ENCODE measurements around the gene BUD13. TPM values are rescaled to one million over a fixed set of nuclear protein-coding genes. Genes with fewer than 3 reads are reported as not detected.

BUD13 gene
- total RNA-seq, 1 experiment from 2014 or later: 27.9 TPM

DNA sequence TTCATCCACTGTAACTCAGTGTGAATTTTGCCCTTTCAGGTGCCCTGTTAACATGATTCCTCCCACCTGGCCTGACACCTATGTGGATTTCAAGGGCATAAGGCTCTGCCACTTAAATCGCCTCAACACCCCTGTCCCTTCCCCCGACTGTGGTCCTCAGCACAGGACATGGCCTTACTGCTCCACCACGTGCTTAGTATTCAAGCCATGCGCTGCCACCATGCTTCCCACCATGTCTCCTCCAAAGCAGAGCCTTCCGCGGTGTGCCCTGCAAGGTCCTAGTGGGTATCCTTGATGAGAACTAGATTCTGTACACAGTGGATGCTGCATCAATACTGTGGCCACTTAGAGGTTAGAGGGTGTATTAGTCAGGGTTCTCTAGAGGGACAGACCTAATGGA lies 51.9 kb downstream of the BUD13 start:
- DNase-seq (ENCODE audit: low read depth): no peak

DNA sequence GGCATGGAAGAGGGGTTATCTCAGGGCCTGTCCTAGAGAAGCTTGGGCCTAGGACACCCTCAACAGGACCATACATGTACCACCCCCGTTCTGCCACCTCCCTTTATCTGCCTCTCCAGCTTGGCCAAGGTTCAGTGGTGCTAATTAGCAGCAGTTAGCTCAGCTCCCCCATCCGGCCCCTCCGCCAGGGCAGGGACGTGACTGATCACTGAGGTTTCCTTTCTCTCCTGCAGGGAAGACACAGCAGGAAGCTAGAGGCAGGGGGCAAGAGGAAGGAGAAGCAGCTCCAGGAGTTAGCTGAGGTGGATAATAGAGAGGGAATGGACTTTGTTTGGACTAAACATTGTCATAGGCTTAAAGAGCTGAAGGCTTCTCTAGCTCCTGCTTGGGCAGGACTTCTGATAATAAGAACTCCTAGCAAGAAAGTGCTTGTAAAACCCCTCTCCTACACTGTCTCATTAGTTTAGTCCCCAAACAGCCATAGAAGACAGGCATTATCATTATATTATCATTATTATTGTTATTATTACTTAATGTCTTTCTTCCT lies 53.8 kb downstream of the BUD13 start:
- DNase-seq (ENCODE audit: low read depth): no peak

DNA sequence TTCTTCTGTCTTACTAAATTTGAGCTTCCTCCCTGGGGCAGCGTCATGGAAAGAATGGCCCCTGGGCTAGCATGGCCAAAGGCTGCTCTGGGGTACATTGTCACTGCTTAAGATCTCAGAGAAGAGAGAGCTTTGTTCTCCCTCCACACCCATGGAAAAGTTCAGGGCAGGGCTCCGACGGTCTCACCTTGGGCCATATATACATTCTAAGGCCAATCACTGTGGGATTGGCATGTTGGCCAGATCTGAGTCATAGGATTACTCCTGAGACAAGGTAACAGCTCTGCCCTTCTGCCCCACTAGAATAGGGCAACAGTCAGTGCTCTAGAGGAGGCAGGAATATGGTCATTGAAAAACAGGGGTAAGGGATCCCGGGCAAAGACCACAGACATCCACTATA lies 56.2 kb downstream of the BUD13 start:
- no peak for DNase-seq (ENCODE audit: low read depth)

DNA sequence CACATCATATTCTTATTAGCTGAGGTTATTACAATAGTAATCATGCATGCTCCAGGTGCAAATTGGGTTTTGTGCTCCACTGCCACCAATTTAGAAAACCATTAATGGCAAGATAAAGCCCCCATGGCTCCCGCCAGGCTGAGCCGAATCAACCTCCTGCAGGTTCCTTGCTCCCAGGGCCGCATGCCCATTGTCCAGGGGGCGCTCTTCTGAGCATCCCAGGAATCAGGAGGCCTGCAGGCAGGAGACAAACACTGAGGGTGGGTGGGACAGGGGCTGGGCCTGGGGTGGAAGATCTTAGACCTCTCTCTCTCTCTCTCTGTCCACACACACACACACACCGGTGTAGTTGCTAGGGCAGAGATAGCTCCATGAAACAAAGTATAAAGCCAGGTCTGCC lies 57.4 kb downstream of the BUD13 start:
- no peak for DNase-seq (ENCODE audit: low read depth)

DNA sequence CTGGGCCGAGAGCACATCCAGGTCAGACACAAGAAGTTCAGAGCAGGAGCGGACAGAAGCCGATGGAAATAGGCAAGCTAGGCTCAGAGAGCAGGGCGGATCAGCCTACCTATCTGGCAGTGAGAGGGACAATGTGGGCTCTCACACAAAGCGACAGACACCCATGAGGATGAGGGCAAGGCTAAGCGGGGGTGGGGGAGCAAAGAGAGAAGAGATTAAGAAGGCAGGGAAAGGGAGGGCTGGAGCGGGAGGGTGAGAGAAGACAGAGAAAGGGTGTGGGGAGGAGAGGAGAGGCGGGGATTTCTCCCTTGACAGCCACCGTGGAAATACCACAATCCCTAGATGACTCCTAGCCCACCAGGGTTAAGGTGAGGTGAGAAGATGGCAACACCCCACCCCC lies 57.9 kb downstream of the BUD13 start:
- no peak for DNase-seq (ENCODE audit: low read depth)

DNA sequence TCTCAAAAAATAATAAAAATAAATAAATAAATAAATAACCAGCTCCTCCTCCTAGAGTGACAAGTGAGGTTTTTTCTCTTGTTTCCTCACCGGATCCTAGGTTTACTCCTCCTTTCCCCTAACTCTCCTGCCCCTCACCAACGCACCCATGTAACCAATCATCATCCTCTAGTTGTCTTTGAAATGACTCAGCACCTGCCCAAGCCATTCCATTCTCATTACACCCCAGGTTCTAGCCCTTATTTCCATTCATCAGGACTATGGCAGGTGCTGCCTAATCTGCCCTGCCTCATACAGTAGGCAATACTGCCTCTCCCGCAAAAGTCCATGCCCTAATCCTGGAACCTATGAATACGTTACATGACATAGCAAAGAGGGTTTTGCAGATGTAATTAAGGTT lies 60.4 kb downstream of the BUD13 start:
- no peak for DNase-seq (ENCODE audit: low read depth)

DNA sequence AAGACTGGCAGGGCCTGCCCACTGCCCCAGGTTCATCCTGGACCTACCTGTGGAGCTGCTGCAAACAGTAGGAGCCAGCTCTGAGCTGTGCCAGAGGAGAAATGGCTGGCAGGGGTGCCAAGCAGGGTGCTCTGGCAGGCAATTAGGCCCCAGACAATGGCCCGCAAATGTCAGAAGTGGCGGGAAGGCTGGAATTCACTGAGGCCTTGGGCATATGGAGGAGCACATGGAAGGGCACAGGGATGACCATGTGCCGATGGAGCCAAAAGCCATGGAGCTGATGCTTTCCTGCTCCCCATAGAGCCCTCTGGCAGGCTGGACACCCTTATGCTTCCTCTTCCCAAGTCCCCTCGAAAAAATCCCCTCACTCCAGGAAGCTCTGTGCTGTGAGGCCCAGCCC lies 62.0 kb downstream of the BUD13 start:
- no peak for DNase-seq (ENCODE audit: low read depth)

DNA sequence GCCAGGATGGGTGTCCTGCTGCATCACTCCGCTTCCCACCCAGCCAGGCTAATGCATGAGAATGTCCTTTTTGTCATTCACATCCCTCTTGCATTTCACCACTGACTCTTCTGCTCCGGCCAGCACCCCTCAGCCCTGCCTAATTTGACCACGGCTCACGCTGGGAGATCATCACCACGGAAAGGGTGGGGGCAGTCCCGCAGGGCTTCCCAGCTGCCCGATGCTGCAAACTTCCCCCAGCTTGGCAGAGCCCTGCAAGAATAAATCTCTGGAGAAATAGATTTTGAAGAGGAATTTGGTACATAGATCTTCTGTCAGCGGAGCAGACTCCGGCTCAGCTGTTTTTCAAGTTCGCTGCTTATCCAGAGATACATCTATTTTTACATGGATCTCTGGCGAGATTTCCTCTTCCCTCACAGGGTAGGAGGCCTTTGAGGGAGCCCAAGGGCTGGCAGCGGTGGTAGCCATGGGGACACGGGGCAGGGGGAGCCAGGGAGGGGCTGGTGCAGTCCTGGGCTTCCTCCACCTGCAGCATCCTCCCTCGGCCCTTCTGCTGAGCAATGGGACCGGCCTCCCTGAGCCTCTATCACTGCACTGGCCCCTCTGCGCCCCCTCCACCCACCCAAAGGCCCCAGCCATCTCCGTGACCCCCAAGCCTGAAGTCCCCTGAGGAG lies 62.6 kb downstream of the BUD13 start:
- no peak for DNase-seq (ENCODE audit: low read depth)

DNA sequence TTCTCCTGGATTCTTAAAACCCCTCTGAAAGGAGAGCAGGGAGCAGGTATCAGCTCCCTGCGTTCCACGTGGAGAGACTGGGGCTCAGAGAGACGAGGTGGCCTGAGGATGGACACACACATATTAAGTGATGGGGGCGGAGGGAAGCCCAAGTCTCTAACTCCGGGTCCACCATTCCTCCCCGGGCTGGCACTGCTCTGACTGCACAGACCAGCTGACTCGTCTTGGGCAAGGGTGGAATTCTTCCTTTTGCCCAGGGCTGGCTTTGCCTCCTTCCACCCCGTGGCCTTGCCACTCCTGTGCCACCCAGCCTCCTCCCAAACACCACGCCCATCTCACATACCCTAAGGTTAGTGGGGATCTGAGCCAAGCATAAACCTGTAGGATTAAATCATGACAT lies 65.0 kb downstream of the BUD13 start:
- no peak for DNase-seq (ENCODE audit: low read depth)

DNA sequence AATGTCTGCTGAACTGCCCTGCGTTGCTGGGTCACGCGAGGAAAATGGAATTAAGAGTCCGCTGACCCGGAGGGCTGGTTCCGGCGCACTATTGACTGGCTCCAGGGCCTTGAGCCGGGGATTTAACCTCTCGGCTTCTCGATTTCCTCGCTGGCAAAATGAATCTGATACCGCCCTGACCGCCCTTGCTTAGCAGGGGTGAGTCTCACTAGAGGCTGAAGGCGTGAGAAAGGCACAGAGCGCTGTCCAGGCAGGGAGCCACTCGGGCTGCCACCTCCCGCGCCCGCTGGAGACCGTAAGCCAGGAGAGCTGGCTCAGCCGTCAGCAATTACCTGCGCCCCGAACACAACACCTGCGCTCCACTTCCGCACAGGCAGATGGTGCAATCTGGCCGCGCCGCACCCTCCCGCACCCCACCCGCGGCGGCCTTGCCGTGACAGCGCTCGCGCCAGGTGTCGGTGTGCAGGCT lies 65.6 kb downstream of the BUD13 start:
- DNase-seq (ENCODE audit: low read depth): no peak

DNA sequence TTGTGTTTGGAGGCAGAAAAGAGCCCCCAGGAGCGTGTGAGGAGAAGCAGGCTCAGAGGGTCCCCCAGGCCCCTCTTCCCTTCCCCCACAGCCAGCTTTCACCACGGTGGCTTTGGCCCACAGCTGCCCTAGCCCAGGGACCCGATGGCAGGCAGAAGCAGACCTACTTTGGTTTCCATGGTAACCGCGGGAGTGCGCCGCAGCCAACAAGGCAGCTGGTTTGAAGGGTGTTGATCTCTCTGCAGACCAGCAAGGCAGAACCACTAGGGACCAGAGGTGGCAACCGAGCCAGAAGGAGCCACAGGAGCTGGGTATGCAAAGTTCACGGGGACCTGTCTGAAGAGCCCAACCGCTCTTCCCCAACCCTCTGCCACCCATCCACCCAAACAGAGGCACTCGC lies 69.4 kb downstream of the BUD13 start:
- no peak for DNase-seq (ENCODE audit: low read depth)

DNA sequence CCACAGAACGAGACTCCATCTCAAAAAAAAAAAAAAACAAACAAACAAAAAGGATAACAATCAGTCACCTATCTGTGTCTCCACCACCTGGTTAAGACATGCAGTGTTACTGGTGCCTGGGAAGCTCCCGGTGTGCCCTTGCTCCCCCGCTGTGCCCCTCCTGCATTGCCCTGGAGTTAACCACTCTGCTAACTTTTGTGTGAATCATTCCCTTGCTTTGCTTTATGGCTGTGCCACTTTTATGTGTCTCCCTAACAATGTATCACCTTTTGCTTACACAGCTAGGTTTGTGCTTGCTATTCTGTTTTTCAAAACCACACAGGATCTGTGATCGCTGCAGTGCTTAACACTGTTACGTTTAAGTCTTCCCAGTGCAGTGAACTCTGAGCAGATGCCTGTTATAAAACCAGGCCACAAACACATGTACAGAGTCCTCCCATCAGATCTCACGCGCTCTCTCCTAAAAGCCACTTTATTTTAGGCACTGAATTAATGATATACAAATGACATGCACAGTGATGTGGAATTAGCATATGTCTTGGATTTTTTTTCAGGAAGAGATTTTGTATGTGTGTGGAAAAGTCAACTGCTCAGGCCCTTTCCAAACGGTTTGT lies 69.9 kb downstream of the BUD13 start:
- no peak for DNase-seq (ENCODE audit: low read depth)

DNA sequence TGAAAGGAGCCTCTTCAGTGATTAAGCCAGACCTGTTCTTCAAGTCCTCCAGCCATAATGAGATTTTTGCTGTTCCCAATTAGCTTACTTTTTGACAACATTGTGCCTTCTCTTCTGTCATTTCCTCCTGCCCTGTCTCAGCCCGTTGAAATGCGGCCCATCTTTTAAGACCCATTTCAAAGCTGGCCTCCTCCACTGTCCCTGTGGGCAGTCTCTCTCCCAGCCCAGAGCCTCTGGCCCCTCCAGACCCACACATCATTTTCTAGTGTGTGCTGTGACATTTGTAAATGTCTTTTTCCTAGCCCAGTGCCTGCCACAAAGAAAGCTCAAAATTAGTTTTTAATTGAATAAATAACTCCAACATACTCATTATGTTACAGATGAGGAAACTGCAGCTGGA lies 70.9 kb downstream of the BUD13 start:
- no peak for DNase-seq (ENCODE audit: low read depth)

DNA sequence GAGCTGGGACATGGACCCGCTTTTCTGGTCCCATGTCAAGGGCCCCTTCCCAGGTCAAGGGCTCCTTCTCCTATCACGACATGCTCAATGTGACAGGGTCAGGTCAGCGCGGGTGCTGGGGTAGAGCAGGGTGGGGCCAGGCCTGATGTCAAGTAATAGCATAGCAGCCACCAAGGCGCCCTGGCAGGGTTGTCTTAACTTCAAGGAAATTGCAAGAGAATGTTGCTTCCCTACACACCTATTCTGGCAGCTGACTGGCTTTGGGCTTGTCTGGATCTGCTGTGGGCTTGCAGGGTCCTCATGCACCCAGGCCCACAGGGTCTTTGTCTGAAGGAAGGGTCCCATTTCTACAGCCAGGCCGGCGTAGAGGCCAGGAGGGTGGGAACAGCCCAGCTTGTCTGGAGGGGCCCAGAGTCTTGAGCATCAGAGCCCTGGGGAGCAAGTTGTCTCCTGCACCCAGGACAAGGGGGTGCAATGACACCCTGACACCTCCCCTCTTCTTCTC lies 71.4 kb downstream of the BUD13 start:
- no peak for DNase-seq (ENCODE audit: low read depth)

DNA sequence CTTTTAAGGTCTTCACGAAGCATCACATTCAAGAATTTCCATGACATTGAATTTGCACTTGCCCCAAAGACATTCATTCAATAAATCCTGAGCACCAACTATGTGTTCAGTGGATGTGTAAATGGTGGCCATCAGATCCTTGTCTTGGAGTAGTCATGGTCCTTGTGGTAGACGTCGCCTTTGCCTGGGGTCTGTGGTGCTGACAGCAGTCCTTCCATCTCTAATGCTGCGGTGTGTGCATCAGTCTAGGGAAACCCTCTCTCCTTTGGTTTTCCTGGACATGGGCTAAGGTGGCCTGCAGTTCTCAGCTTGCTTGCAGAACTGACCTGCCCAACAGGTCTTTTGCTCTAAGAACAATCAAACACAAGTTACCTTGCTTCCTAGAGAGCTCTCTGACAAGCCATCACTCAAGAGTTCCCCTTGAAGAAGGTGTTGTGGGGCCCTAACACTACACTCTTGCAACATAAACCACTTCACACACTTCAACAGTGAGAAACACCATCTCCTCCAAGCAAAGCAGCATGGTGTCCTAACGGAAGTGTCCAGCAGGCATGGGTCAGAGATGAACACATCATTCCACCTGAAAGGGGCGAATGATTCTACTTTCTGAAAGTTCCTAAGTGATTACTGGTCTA lies 72.1 kb downstream of the BUD13 start:
- DNase-seq (ENCODE audit: low read depth): no peak

Other genes with a start within 250 kb of the BUD13 start
- gene ZPR1, start 15.0 kb upstream of the BUD13 start, total RNA-seq (2014; rRNA removed; shearing (Covaris generic)): 105 and 106 TPM in 2 replicates
- 0.23 TPM in 1 of 2 replicates, not detected in the other for gene APOA5, start 18.9 kb upstream of the BUD13 start, total RNA-seq (2014; rRNA removed; shearing (Covaris generic))
- gene APOA4, start 50.3 kb upstream of the BUD13 start, total RNA-seq (2014; rRNA removed; shearing (Covaris generic)): not detected in 2 replicates
- gene APOC3, start 56.9 kb upstream of the BUD13 start, total RNA-seq (2014; rRNA removed; shearing (Covaris generic)): not detected in 2 replicates
- 0.14 and 0.27 TPM in 2 replicates for gene APOA1, start 64.6 kb upstream of the BUD13 start, total RNA-seq (2014; rRNA removed; shearing (Covaris generic))

Data from HT1080 (cell line).